Fibroblast of peridontal ligament (primary cell): ENCODE data around the gene MRPL58.
"Not testable (repeated sequence)": the region's sequence is repeated elsewhere in the genome, so short reads cannot be mapped to it uniquely, and the experiment has no call there.

Source experiments
- DNase-seq: peaks from one replicate; pipeline ENCODE4 v3.0.0-alpha.2; 2010; ENCODE audit errors: extremely low read depth

Gene MRPL58

DNA sequence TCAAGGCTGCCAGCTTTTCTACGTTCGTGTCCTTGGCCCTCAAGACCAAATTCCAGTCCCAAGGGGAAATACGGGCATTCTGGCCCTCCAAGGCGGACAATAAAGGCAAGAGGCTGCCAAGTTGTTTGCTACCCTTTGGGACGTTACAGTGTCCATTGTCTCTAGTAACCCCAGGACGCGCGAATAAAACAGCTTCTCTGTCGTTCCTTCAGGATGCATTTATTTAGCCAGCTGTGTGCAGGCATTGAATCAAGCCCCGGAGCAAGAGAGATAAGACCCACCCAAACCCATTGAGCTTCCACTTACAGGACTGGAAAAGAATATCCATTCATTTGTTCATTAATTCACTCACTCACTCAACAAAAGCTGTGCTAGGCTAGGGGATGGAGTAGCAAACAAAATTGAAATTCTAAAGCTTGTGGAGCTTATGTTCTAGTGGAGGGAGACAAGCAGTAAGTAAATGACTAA lies 656 bp downstream of the MRPL58 start:
- DNase-seq, result no peak

DNA sequence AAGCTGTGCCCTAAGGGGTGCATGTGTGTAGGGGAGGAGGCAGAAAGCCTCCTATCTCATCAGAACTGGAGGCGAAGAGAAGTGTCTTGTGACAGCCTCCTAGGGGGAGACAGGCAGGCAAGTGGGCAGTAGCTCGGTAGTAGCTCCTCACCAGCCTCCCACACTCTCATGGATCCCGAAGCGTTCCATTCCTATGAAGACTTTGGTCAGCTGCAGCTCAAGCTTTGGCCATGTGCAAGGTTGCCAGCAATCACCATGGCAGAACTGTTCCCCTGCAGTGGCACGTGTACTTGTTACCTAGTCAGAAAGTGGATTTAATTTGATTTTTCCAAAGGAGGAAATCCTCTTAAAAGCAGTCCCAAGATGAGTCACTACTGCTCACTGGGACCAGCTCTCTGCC lies 6.7 kb downstream of the MRPL58 start:
- no peak for DNase-seq

DNA sequence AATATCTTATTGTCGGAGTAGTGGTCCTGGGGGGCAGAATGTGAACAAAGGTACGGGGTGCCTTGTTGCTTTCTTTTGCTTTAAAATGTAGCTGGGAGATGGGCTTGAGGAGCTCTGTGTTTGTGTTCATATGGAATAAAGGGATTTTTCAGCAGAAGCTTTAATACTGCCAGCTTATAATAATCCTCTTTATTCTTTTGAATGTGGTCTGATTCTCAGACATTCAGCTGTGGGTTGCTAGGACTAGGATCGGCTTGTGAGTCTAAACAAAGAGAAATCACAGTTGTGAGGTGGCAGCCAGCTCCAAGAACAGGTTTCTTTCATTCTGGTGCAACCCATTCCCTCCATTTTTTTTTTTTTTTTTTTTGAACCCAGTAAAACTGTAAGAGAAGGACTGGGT lies 7.2 kb downstream of the MRPL58 start:
- DNase-seq, result no peak

DNA sequence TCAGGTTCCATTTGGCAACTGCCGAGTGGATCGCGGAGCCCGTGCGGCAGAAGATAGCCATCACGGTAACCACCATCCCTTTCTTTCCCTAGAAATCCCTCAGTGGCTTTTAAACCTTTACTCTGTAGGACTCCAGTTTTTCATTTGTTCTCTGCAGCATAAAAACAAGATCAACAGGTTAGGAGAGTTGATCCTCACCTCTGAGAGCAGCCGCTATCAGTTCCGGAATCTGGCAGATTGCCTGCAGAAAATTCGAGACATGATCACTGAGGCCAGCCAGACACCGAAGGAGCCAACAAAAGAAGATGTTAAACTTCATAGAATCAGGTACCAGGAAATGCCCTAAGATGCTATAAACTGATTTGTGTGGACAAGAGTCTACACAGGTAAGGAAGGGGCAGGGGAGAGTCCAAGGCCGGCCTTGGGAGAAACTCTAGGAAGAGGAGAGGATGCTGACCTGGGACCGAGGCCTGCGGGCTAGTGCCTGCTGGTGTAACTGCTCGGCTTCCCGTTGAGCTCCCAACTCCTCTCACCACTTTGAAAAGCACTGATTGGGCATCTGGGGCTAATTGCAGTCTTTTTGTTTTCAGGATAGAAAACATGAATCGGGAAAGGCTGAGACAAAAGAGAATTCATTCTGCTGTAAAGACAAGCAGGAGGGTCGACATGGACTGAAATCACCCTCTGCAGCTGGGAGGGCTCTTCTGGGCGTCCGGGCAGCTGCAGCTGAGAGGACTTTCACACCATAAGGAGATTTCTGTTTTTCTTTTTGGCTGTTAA lies 8.1 kb downstream of the MRPL58 start:
- no peak for DNase-seq

DNA sequence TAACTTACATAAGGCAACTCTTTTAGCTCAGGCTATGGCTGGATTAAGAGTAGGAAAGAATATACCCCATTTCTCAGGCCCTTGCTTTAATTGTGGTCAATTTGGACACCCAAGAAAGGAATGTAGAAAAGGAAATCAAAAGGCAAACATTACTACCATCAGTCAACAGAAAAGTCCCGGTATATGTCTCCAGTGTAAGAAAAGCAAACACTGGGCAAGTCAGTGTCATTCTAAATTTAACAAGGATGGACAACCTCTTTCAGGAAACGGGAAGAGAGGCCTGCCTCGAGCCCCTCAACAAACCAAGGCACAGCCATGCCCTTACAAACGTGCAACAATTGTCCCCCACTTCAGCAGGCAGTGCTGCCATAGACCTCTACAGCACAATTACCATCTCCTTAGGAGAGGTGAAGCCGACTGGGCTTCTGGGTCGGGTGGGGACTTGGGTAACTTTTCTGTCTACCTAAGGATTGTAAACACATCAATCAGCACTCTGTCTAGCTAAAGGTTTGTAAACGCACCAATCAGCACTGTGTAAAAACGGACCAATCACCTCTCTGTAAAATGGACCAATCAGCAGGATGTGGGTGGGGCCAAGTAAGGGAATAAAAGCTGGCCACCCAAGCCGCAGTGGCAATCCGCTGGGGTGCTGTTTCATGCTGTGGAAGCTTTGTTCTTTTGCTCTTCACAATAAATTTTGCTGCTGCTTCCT lies 12.4 kb downstream of the MRPL58 start:
- DNase-seq, result no peak

DNA sequence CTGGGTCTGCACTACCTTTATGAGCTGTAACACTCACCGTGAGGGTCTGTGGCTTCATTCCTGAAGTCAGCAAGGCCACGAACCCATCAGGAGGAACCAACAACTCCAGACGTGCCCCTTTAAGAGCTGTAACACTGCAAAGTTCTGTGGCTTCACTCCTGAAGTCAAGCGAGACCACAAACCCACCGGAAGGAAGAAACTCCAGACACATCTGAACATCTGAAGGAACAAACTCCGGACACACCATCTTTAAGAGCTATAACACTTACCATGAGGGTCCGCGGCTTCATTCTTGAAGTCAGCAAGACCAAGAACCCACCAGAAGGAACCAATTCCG lies 12.9 kb downstream of the MRPL58 start:
- DNase-seq, result not testable (repeated sequence)

DNA sequence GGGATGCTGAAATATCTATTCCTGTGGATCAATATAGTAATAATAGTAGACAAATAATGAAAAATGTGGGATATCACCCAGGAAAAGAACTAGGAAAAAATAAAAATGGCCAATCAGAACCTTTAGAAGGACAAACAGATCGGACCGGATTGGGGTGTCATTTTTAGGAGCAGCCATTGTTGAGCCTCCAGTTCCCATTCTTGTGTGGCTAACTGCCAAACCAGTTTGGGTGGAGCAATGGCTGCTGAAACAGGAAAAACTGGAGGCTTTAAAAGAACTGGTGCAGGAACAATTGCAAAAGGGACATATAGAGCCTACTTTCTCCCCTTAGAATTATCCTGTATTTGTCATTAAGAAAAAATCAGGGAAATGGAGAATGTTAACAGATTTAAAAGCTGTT lies 14.2 kb downstream of the MRPL58 start:
- DNase-seq, result not testable (repeated sequence)

DNA sequence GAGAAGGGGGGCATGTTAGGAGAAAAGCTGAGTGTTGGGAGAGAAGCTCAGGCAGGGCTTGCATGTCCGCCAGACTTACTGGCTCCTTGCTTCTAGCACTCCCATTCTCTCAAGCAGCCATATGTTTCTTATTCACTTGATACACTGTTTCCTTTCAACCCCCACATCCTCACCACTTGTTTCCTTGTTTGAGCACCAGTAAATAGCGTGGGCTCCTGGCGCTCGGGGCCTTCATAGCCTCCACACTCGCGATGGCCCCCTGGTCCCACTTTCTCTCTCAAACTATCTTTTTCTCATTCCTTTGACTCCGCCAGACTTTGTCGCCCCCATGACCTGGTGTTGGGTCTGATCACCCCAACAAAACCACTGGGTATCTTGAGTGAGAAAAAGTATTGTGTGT lies 17.7 kb downstream of the MRPL58 start:
- no peak for DNase-seq

DNA sequence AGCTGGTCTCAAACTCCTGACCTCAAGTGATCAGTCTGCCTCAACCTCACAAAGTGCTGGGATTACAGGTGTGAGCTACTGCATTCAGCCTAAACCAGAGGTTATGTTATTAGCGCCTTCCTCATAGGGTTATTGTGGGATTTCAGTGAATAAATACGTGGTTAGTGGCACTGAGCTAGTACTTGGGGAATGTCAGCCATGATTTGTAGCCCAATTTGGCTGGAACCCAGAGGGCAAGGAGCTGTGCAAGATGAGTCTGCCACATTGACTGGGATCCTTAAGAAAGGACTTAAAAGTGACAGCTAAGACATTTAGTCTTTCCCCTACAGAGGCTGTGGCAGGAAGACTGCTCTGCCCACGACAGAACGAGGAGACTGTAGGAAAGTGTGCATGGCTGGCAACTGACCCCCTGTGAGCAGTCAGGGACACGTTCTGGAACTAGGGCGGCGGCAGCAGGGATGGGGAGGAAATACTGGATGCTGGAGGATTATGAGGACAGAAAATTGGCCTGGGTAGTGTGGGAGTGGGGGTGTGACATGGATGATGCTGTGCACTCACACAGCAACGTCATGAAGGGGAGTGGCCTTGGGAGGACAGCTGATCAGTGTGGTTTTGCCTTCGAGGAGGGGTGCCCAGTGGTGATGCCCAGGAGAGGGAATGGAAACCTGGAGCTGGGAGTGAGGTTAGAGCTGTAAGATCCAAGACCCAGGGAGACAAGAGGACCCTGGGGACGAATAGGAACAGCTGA lies 19.7 kb downstream of the MRPL58 start:
- DNase-seq, result peak; percentile 89

DNA sequence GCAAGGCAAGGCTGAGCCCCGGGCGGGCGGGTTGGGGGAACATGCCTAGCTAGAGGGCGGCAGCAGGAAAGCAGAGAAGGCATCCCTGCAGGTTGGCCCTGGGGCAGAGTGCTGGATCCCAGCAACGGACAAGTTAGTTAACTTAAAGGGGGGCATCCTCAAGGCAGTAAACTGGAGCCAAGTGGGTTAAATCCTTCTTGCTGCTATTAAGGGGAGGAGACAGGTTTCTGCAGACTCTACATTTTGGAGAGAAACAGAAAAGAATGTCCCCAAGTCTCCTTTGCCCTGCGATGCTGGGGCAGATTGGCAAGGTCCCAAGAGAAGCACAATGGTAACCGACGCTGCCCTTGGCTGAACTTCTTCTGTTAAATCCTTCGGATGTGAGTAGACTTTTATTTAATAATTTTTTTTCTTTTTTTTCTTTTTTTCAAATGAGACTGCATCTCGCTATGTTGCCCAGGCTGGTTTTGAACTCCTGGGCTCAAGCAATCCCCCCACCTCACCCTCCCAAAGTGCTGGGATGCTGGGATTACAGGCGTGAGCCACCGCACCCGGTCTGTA lies 20.3 kb downstream of the MRPL58 start:
- DNase-seq, result no peak

DNA sequence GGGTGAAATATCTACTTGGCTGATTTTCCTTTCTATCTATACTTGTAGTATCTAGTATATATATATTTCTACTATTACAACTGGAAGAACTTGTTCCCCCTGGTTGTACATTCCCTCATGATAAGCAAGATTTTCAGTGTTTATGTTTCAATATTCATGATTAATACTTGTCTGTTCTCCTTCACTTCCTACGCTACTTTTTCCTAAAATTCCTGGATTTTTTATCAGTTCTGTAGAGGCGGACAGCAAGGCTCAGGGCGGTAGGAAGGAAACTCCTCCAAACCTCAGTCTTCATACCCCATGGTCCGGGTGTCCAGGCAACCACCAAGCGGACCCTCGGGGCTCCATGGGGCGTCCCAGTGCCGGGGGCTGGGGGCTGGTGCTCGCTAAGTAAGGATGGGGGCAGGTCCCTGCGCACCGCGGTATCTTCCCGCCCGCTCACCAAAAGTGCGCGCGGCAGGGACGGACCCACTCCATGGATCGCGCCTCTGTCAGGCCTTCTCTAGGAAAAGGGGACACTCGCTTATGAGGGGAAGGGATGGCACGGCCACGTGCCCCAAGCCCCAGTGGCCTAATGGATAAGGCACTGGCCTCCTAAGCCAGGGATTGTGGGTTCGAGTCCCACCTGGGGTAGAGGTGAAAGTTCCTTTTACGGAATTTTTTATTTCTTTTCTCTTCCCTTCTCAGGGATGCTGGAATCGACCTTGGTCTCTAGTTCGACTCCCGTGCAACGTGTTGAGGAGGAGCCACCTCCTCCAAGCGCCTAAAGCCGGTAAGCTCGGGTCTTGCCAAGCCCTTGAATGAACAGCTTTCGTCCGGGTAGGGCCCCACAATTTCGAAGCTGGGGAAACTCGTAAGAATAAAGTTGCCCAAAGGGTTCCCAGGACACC lies 21.1 kb downstream of the MRPL58 start:
- DNase-seq, result peak; percentile 92

DNA sequence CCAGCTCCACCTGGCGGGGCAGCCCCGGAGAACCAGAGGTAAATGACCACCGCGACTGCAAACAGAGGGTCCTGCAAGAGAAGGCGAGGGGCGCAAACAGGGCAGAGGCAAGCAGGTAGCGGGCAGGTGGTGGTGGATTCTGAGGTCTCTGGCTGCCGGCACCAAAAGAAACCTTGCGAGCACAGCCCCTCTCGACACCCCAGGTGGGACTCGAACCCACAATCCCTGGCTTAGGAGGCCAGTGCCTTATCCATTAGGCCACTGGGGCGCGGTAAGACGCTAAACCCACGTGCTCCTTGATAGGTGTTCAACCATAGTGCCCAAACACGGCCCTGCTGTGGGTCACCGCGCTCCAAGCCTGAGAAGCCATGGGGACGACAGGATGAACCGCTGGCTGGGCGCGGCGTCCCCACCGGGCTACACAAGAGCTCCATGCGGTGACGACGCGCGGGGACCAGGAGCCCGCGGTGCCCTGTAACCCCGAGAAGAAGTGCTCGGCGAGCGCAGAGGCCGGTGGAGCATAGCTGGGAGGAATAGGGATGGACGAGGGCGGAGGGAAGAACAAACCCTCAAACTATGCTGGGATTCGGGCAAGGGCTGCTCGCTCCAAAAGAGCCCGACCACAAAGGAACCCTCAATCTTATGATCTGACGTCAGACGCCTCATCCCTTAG lies 21.9 kb downstream of the MRPL58 start:
- peak; percentile 87 for DNase-seq

DNA sequence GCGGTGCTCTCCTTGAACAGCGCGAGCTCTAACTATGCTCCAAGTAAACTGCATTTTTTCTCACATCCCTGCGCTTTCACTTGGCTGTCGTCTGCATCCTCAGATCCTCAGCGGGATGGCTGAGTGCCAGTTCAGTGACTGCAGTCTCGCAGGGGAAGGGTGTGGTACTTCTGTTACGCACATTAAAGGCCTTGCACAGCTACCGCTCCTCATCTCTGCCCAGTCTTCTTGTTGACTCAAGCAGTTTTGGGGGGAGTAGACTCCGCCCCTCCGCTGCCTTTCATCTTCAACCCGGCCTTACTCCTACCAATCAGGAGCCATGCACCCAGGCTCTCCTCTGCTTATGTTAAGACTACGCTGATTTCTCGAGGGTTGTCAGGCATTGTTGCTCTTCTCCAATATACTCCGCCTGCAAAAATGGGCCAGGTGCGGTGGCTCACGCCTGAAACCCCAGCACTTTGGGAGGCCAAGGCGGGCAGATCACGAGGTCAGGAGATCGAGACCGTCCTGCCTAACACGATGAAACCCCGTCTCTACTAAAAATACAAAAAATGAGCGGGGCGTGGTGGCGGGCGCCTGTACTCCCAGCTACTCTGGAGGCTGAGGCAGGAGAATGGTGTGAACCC lies 24.3 kb downstream of the MRPL58 start:
- no peak for DNase-seq

DNA sequence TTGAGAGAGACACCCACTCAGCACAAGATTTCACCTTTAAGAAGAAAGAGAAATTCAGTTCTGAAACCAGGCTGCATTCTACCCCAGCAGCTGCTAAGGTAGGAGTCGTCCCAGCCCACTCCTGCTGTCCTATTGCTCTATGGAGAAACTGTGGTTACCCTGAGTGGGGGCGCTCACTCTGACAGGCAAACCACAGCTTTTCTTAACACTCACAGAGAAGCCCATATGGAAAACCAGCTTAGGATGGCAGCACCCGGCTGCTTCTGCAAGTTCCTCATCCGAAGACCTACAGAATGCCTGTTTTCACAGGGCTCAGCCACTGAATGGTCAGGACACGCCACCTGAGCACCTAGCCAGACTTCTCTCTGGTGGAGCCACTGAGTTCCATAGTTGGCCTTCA lies 26.8 kb downstream of the MRPL58 start:
- no peak for DNase-seq

DNA sequence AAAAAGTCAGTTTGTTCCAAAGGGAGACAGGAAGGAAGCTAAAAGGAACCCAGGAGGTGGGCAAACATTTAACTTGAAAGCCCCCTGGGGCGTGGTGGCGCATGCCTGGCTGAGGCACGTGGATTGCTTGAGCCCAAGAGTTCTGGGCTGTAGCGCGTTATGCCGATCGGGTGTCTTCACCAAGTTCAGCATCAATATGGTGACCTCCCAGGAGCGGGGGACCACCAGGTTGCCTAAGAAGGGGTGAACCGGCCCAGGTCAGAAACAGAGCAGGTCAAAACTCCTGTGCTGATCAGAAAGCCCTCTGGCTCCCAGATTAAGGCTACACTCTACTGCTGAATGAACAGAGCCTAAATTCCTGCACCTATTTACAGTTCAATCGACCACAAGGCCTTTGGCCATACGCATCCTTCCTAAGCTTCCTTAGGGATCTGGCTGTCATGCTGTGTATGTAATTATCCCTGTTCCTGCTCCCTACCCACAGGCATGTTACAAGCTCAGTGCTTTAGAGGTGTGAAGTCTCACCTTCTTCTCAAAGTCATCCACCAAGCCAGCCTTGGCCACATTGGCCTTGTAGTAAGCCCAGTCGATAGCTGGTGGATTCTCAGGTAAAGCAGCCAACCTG lies 29.3 kb downstream of the MRPL58 start:
- DNase-seq, result no peak

DNA sequence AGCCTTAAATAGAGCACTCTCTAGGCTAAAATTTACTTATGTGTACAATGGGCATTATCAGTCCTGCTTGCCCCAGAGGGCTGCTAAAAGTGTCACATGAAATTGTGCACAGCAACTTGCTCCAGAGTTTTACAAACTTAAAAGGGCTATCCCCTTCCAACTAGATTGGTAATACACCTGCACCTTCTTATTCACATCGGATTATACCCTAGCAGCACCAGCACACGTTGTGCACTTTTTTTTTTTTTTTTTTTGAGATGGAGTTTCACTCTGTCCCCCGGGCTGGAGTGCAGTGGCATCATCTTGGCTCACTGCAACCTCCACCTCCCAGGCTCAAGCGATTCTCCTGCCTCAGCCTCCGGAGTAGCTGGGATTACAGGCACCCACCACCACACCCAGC lies 31.3 kb downstream of the MRPL58 start:
- DNase-seq, result not testable (repeated sequence)

DNA sequence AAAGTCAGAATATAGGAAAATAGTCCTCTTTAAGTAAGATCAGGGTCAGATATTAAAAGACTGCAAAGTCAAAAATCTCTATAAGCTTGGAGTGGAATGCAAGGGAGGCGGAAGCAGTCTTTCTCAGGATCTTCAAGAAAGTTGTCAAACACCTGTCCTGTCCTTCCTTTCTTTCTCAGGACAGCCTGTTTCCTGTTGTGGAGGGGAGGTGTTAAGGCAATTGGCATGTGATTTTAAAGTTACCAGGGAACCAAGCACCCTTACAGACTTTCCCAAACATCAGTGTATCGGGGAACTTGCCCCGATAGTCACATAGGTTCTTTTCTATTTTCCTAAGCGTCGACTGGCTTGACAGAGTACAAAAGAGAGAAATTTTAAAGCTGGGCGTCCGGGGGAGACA lies 32.2 kb downstream of the MRPL58 start:
- DNase-seq, result no peak

DNA sequence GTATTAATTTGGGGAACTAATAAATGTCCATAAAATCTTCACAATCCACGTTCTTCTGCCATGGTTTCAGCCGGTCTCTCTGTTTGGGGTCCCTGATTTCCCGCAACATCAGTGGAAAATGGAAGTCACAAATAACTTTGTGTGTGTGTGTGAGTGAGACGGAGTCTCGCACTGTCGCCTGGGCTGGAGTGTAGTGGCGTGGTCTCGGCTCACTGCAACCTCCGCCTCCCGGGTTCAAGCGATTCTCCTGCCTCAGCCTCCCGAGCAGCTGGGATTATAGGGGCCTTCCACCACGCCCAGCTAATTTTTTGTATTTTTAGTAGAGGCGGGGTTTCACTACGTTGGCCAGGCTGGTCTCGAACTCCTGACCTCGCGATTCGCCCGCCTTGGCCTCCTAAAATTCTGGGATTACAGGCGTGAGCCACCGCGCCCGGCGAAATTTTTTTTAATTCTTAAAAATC lies 33.5 kb downstream of the MRPL58 start:
- DNase-seq, result not testable (repeated sequence)

DNA sequence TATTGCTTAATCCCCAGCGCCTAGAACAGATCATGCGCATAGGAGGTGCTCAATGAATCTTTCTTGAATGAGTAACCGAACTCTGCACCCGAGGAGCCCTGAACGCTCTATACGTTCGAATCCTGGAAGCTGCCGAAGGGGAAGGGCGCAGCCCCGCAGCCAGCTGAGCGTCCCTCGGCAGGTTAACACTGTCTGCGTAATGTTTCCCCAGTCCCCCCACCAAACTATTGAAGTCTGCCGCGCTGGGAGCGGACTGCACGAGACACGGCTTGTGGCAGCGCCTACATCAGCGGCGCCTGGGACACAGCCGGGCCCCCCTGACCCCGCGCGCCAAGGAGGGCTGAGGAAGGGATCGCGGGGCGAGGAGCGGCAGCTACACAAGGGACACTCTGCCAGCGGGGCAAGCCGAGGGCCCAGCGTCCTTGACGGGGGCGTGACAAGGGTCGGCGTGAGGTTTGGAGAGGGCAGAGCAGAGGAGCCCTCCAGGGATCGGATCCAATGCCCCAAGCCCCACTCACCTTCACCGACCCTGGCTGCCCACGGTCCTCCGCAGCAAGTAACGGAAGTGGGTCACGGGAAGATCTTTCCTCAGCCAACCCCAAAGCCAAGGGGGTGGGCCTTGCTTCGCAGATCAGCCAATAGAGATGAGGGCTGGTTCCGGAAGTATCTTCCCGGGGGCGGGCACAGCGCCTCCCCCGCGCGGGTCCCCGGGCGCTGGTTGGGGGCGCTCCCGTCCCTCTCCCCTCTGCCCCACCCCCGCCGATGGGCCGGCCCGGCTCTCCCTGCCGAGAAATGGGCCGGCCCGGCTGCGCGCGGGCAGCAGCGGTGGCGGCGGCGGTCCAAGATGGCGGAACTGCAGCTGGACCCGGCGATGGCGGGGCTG lies 34.2 kb downstream of the MRPL58 start, which contains the start of the genes ATP5PD and KCTD2:
ATP5PD (minus strand) TSS at position 563 of the 883 bp plus-strand sequence. CDS start 4,319 bp downstream, outside the sequence.
KCTD2 (plus strand) TSS at position 819 of the 883 bp plus-strand sequence; CDS start at position 845, 26 bp downstream.
- peak; percentile 95 for DNase-seq
